Panc1 (cell line): ENCODE results near the gene ANO1. TPM values are rescaled to one million over a fixed set of nuclear protein-coding genes. Genes with fewer than 3 reads are reported as not detected.

Experiments used
- ATAC-seq: fragments of 200-7000 bp; cut with Tn5 transposase; 2 replicates; pipeline ENCODE4 v1.9.1; 2020; ENCODE audit warnings: mild to moderate bottlenecking, moderate library complexity
- BruUV-seq: library from RNA; stranded (reverse); fragments of 400-500 nt; replicated peaks from 2 replicates; lab custom pipeline; 2021; lab: Mats Ljungman, UMichigan
- CTCF ChIA-PET: fragments of 300-600 bp; sonication (Branson Sonifier 250); formaldehyde crosslinking; loops from one replicate; lab custom pipeline; 2022; ENCODE audit warnings: antibody characterized with exemption; lab: Charles Lee
- POLR2A ChIA-PET: fragments of 300-600 bp; sonication (Branson Sonifier 250); formaldehyde crosslinking; loops from one replicate; lab custom pipeline; 2022; ENCODE audit warnings: antibody characterized with exemption; lab: Charles Lee
- DNase-seq: peaks from one replicate; pipeline ENCODE4 v3.0.0-alpha.2; 2010; ENCODE audit warnings: low read depth, low spot score
- H3K27ac ChIP-seq: 2 replicates; pipeline ENCODE4 v1.5.1; 2011; ENCODE audit warnings: mild to moderate bottlenecking, low read length, inconsistent platforms
- H3K27me3 ChIP-seq: fragments of 200-500 bp; sonication (Bioruptor generic); 2 replicates; pipeline ENCODE4 v1.6.0; 2014; ENCODE audit warnings: low read length, inconsistent platforms; ENCODE audit not compliant: control insufficient read depth, insufficient read depth
- H3K36me3 ChIP-seq: fragments of 200-500 bp; sonication (Bioruptor generic); 2 replicates; pipeline ENCODE4 v1.5.1; 2014; ENCODE audit warnings: inconsistent platforms, mild to moderate bottlenecking, low read length, moderate library complexity; ENCODE audit not compliant: control insufficient read depth, insufficient read depth
- H3K4me1 ChIP-seq: 2 replicates; pipeline ENCODE4 v1.5.1; 2011; ENCODE audit warnings: inconsistent platforms, mild to moderate bottlenecking, low read length, moderate library complexity; ENCODE audit not compliant: control insufficient read depth, insufficient read depth
- H3K4me3 ChIP-seq, 2 experiments: 2 replicates each; pipeline ENCODE4 v1.5.1; 2011 to 2012; ENCODE audit warnings: low read depth in 2 of 2, low read length in 2 of 2, mild to moderate bottlenecking in 2 of 2, inconsistent platforms in 1 of 2, moderate library complexity in 1 of 2
- H3K9me3 ChIP-seq: fragments of 200-500 bp; sonication (Bioruptor generic); 2 replicates; pipeline ENCODE4 v1.5.1; 2014; ENCODE audit warnings: low read depth, mild to moderate bottlenecking, inconsistent platforms, low read length, moderate library complexity; ENCODE audit not compliant: control insufficient read depth, insufficient read depth
- POLR2AphosphoS5 ChIP-seq: IDR thresholded peaks from 2 replicates; pipeline ENCODE4 v1.6.1; 2012; ENCODE audit warnings: mild to moderate bottlenecking, low read depth, low read length, moderate library complexity
- SIN3A ChIP-seq: IDR thresholded peaks from 2 replicates; pipeline ENCODE4 v1.6.1; 2012; ENCODE audit warnings: low read depth, mild to moderate bottlenecking, low read length, moderate library complexity, borderline replicate concordance; ENCODE audit not compliant: insufficient read depth
- TCF7L2 ChIP-seq: IDR thresholded peaks from 2 replicates; pipeline ENCODE4 v1.6.1; 2011; ENCODE audit warnings: mild to moderate bottlenecking, low read depth, low read length, inconsistent platforms
- in situ Hi-C: cut with HindIII; loops from 2 replicates; pipeline ENCODE4 v1.10.0; 2016; ENCODE audit warnings: low sequenced_read_pairs, low pct_unique_long_range_greater_than_20kb
- intact Hi-C: fragments of 100-400 bp; cut with micrococcal nuclease; formaldehyde crosslinking; loops from one replicate; pipeline ENCODE4 v1.10.0; 2022; ENCODE audit not compliant: unreplicated experiment
- total RNA-seq: library from RNA; stranded (reverse); gene quantifications from one replicate; pipeline ENCODE4 v1.2.1, GENCODE V29; 2021; ENCODE audit not compliant: unreplicated experiment
- TF ChIP-seq, protein P1 (sequence below): fragments of 450-650 bp; IDR thresholded peaks from 2 replicates; pipeline ENCODE4 v1.5.1; 2017; ENCODE audit warnings: mild to moderate bottlenecking
- TF ChIP-seq, protein P2 (sequence below), 2 experiments: IDR thresholded peaks; 2 replicates each; pipeline ENCODE4 v1.6.1; 2011 to 2012; ENCODE audit warnings: low read depth in 2 of 2, control low read depth in 1 of 2, low read length in 1 of 2, mild to moderate bottlenecking in 1 of 2, moderate library complexity in 1 of 2; ENCODE audit not compliant: insufficient read depth in 1 of 2

The ANO1 gene
- total RNA-seq, 1 experiment from 2014 or later = 2.3 TPM

GRCh38 chr11:70066628-70067027 lies 11.5 kb upstream of the ANO1 start:
- CTCF ChIA-PET = no interaction called here
- in situ Hi-C loops = no loop called here

DNA sequence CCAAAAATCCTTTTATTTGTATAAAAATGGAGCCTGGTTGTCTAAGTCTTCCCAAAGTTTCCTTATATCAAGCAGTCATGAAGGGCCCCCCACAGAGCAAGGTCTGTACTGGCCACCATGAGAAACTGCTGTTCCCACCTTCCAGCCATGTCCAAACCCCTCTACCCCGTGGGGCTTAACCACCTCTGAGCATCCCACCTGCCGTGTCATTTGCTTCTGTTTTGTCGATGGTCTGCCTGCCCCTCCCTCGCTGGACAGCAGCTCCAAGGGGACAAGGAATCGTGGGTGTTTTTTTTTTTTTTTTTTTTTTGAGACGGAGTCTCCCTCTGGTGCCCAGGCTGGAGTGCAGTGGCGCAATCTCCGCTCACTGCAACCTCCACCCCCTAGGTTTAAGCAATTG lies 11.1 kb upstream of the ANO1 start:
- ChIA-PET CTCF (no interaction called here), POLR2A (no interaction called here)
- no peak for ATAC-seq
- TF ChIP-seq TCF7L2 = no peak
- no peak for TF ChIP-seq POLR2AphosphoS5
- TF ChIP-seq SIN3A = no peak
- TF ChIP-seq, protein P1, sequence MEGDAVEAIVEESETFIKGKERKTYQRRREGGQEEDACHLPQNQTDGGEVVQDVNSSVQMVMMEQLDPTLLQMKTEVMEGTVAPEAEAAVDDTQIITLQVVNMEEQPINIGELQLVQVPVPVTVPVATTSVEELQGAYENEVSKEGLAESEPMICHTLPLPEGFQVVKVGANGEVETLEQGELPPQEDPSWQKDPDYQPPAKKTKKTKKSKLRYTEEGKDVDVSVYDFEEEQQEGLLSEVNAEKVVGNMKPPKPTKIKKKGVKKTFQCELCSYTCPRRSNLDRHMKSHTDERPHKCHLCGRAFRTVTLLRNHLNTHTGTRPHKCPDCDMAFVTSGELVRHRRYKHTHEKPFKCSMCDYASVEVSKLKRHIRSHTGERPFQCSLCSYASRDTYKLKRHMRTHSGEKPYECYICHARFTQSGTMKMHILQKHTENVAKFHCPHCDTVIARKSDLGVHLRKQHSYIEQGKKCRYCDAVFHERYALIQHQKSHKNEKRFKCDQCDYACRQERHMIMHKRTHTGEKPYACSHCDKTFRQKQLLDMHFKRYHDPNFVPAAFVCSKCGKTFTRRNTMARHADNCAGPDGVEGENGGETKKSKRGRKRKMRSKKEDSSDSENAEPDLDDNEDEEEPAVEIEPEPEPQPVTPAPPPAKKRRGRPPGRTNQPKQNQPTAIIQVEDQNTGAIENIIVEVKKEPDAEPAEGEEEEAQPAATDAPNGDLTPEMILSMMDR = no peak
- TF ChIP-seq, protein P2, sequence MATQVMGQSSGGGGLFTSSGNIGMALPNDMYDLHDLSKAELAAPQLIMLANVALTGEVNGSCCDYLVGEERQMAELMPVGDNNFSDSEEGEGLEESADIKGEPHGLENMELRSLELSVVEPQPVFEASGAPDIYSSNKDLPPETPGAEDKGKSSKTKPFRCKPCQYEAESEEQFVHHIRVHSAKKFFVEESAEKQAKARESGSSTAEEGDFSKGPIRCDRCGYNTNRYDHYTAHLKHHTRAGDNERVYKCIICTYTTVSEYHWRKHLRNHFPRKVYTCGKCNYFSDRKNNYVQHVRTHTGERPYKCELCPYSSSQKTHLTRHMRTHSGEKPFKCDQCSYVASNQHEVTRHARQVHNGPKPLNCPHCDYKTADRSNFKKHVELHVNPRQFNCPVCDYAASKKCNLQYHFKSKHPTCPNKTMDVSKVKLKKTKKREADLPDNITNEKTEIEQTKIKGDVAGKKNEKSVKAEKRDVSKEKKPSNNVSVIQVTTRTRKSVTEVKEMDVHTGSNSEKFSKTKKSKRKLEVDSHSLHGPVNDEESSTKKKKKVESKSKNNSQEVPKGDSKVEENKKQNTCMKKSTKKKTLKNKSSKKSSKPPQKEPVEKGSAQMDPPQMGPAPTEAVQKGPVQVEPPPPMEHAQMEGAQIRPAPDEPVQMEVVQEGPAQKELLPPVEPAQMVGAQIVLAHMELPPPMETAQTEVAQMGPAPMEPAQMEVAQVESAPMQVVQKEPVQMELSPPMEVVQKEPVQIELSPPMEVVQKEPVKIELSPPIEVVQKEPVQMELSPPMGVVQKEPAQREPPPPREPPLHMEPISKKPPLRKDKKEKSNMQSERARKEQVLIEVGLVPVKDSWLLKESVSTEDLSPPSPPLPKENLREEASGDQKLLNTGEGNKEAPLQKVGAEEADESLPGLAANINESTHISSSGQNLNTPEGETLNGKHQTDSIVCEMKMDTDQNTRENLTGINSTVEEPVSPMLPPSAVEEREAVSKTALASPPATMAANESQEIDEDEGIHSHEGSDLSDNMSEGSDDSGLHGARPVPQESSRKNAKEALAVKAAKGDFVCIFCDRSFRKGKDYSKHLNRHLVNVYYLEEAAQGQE (IDR thresholded peaks at IDR 0.05; ENCODE audit: insufficient read depth in 1 of 2, low read depth in 2 of 2, low read length in 1 of 2) = no peak
- intact Hi-C loops = no loop called here
- in situ Hi-C loops = no loop called here
- no peak for DNase-seq
- Histone ChIP-seq H3K4me1 (no peaks in the 10 kb centered on the region), H3K36me3 (no peaks in the 10 kb centered on the region), H3K9me3 (no peaks in the 10 kb centered on the region), H3K27ac (no peak overlapping the region), H3K27me3 (peaks cover 7% of the 10 kb centered on the region; the same call in 1 of the 2 replicates), H3K4me3 (no peak overlapping the region)
- no TSS peak for BruUV-seq

More at GRCh38 chr11:70066628-70067027, 11.5 kb upstream of the ANO1 start:
- H3K4me3 ChIP-seq = no peak overlapping the region
- no peaks in the 10 kb centered on the region for H3K9me3 ChIP-seq
- intact Hi-C loops = no loop called here
- H3K4me1 ChIP-seq = no peaks in the 10 kb centered on the region
- H3K27ac ChIP-seq = no peak overlapping the region
- no TSS peak for BruUV-seq
- TF ChIP-seq POLR2AphosphoS5 (no peak), SIN3A (no peak), TCF7L2 (no peak)
- TF ChIP-seq, protein P2 (IDR thresholded peaks at IDR 0.05; ENCODE audit: insufficient read depth in 1 of 2, low read depth in 2 of 2, low read length in 1 of 2) = no peak
- TF ChIP-seq, protein P1 = no peak
- POLR2A ChIA-PET = no interaction called here
- ATAC-seq = no peak
- peaks cover 7% of the 10 kb centered on the region; the same call in 1 of the 2 replicates for H3K27me3 ChIP-seq
- H3K36me3 ChIP-seq = no peaks in the 10 kb centered on the region
- DNase-seq = no peak
